Measurements from ENCODE around the gene TOPBP1. TPM values are rescaled to one million over a fixed set of nuclear protein-coding genes. Genes with fewer than 3 reads are reported as not detected.

TOPBP1 gene
- total and polyA plus RNA-seq, 2 donors from 2014 or later = 4.8 to 15.2 TPM

- H3K9ac ChIP-seq (ENCODE audit: low read length in 3 of 3) = no peak overlapping the region
- H3K27me3 ChIP-seq (ENCODE audit: control insufficient read depth, insufficient read depth, low read length) = no peaks in the 10 kb centered on the region
- no peaks in the 10 kb centered on the region for H3K9me3 ChIP-seq (ENCODE audit: control insufficient read depth in 2 of 3, insufficient read depth in 1 of 3, low read length in 3 of 3)
- DNase-seq (no peak), FAIRE-seq (no peak)
- H3K4me3 ChIP-seq (ENCODE audit: low read length in 3 of 3) = no peak overlapping the region
- peaks cover 0 to 19% (median 14%) of the 10 kb centered on the region in 3 donors for H3K36me3 ChIP-seq (ENCODE audit: control insufficient read depth in 2 of 3, insufficient read depth in 3 of 3, low read length in 3 of 3)
- no peaks in the 10 kb centered on the region for H3K4me1 ChIP-seq (ENCODE audit: control insufficient read depth in 2 of 3, insufficient read depth in 2 of 3, low read depth in 1 of 3, low read length in 3 of 3)
- intact Hi-C loops (cut with DNase I) = no loop called here
- H3K27ac ChIP-seq (ENCODE audit: low read depth in 2 of 2, low read length in 2 of 2) = no peak overlapping the region
- no peak for TF ChIP-seq CTCF (IDR thresholded peaks at IDR 0.05; ENCODE audit: borderline replicate concordance, extremely low read depth, insufficient read depth)
Observed at GRCh38 chr3:133643611-133644010, 18.1 kb downstream of the TOPBP1 start.

GRCh38 chr3:133641254-133641653 lies 20.5 kb downstream of the TOPBP1 start:
- Histone ChIP-seq H3K27ac (ENCODE audit: low read depth in 2 of 2, low read length in 2 of 2) (no peak overlapping the region), H3K4me3 (ENCODE audit: low read length in 3 of 3) (no peak overlapping the region), H3K36me3 (ENCODE audit: control insufficient read depth in 2 of 3, insufficient read depth in 3 of 3, low read length in 3 of 3) (peaks cover 2 to 26% (median 18%) of the 10 kb centered on the region in 3 donors), H3K4me1 (ENCODE audit: control insufficient read depth in 2 of 3, insufficient read depth in 2 of 3, low read depth in 1 of 3, low read length in 3 of 3) (no peaks in the 10 kb centered on the region), H3K27me3 (ENCODE audit: control insufficient read depth, insufficient read depth, low read length) (no peaks in the 10 kb centered on the region), H3K9ac (ENCODE audit: low read length in 3 of 3) (no peak overlapping the region), H3K9me3 (ENCODE audit: control insufficient read depth in 2 of 3, insufficient read depth in 1 of 3, low read length in 3 of 3) (no peaks in the 10 kb centered on the region)
- FAIRE-seq (no peak), DNase-seq (no peak)
- TF ChIP-seq CTCF (IDR thresholded peaks at IDR 0.05; ENCODE audit: borderline replicate concordance, extremely low read depth, insufficient read depth) = no peak
- intact Hi-C loops (cut with DNase I) = no loop called here

DNA sequence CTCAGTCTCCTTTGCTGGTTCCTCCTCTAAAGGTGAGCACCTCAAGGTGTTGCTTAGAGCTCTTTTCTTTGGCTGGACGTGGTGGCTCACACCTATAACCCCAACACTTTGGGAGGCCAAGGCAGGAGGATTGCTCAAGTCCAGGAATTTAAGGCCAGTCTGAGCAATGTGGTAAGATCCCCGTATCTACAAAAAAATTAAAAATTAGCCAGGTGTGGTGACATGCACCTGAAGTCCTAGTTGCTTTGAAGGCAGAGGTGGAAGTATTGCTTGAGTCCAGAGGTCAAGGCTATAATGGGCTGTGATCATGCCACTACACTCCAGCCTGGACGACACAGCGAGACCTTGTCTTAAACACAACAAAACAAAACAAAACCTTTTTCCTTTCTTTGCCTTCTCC lies 28.3 kb downstream of the TOPBP1 start:
- H3K9me3 ChIP-seq (ENCODE audit: control insufficient read depth in 2 of 3, insufficient read depth in 1 of 3, low read length in 3 of 3) = no peaks in the 10 kb centered on the region
- FAIRE-seq = no peak
- TF ChIP-seq CTCF (IDR thresholded peaks at IDR 0.05; ENCODE audit: borderline replicate concordance, extremely low read depth, insufficient read depth) = no peak
- no peak overlapping the region for H3K9ac ChIP-seq (ENCODE audit: low read length in 3 of 3)
- intact Hi-C loops (cut with DNase I) = no loop called here
- no peak for DNase-seq
- no peak overlapping the region for H3K4me3 ChIP-seq (ENCODE audit: low read length in 3 of 3)
- H3K36me3 ChIP-seq (ENCODE audit: control insufficient read depth in 2 of 3, insufficient read depth in 3 of 3, low read length in 3 of 3) = peaks cover 2 to 13% (median 11%) of the 10 kb centered on the region in 3 donors
- H3K27ac ChIP-seq (ENCODE audit: low read depth in 2 of 2, low read length in 2 of 2) = no peak overlapping the region
- no peaks in the 10 kb centered on the region for H3K4me1 ChIP-seq (ENCODE audit: control insufficient read depth in 2 of 3, insufficient read depth in 2 of 3, low read depth in 1 of 3, low read length in 3 of 3)
- H3K27me3 ChIP-seq (ENCODE audit: control insufficient read depth, insufficient read depth, low read length) = no peaks in the 10 kb centered on the region

DNA sequence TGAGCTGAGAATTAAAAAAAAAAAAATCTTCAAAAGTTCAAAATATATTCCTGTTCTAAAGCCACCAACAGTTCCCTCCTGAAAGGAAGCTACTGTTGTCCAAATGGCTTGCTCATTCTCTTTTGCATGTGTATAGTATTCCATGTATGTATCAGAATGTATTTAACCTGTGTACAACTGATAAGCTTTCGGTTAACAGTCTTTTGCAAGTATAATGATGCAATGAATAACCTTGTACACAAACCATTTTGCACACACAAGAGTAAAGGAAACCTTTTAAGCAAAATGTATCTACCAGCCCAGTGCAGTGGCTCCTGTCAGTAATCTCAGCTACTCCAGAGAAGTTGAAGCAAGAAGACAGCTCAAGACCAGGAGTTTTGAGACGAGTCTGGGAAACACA lies 32.6 kb downstream of the TOPBP1 start:
- Histone ChIP-seq H3K9ac (ENCODE audit: low read length in 3 of 3) (no peak overlapping the region), H3K4me1 (ENCODE audit: control insufficient read depth in 2 of 3, insufficient read depth in 2 of 3, low read depth in 1 of 3, low read length in 3 of 3) (no peaks in the 10 kb centered on the region), H3K27ac (ENCODE audit: low read depth in 2 of 2, low read length in 2 of 2) (no peak overlapping the region), H3K36me3 (ENCODE audit: control insufficient read depth in 2 of 3, insufficient read depth in 3 of 3, low read length in 3 of 3) (peaks cover under 1 to 9% (median 5%) of the 10 kb centered on the region in 3 donors), H3K27me3 (ENCODE audit: control insufficient read depth, insufficient read depth, low read length) (no peaks in the 10 kb centered on the region), H3K9me3 (ENCODE audit: control insufficient read depth in 2 of 3, insufficient read depth in 1 of 3, low read length in 3 of 3) (no peaks in the 10 kb centered on the region), H3K4me3 (ENCODE audit: low read length in 3 of 3) (no peak overlapping the region)
- TF ChIP-seq CTCF (IDR thresholded peaks at IDR 0.05; ENCODE audit: borderline replicate concordance, extremely low read depth, insufficient read depth) = no peak
- DNase-seq (no peak), FAIRE-seq (no peak)
- intact Hi-C loops (cut with DNase I) = no loop called here
